ENCODE measurements around the gene NETO2. TPM values are rescaled to one million over a fixed set of nuclear protein-coding genes. Genes with fewer than 3 reads are reported as not detected.

The NETO2 gene
- total and polyA plus RNA-seq, 2 donors (not counting 3 experiments of a cell fraction or from before 2014, with no cell fraction given): 18.4 to 24.8 TPM

- DNase-seq (ENCODE audit: low read depth, low spot score): no peak
- H2AFZ ChIP-seq (ENCODE audit: low read depth, low read length): no peak overlapping the region
- no TSS peak for BruUV-seq (replicated peaks)
- H3K4me3 ChIP-seq (replicated peaks in 1 of 3; ENCODE audit: insufficient read depth in 1 of 3, low read depth in 1 of 3, low read length in 3 of 3): no peak overlapping the region
- no peaks in the 10 kb centered on the region for H3K36me3 ChIP-seq (ENCODE audit: control insufficient read depth in 2 of 2, extremely low read depth in 1 of 2, insufficient read depth in 2 of 2, low read length in 2 of 2)
- no peaks in the 10 kb centered on the region for H3K79me2 ChIP-seq (ENCODE audit: control insufficient read depth, insufficient read depth, low read length)
- no peak overlapping the region for H3K27ac ChIP-seq (ENCODE audit: insufficient read depth, low read depth, low read length)
- H3K27me3 ChIP-seq (ENCODE audit: control insufficient read depth in 2 of 2, insufficient read depth in 2 of 2, low read length in 2 of 2): no peaks in the 10 kb centered on the region
- no peak for FAIRE-seq
- no peaks in the 10 kb centered on the region for H3K4me1 ChIP-seq (ENCODE audit: control insufficient read depth, extremely low read depth, insufficient read depth, low read length)
- no peaks in the 10 kb centered on the region for H3K9me1 ChIP-seq (replicated peaks; ENCODE audit: control insufficient read depth, extremely low read depth, insufficient read depth, low read length)
- CTCF ChIA-PET: no interaction called here
- H3K9ac ChIP-seq (replicated peaks; ENCODE audit: extremely low read depth, insufficient read depth, low read length): no peak overlapping the region
- dilution Hi-C loops (cut with MboI; ENCODE audit: extremely low pct_ligation_motif_present, low sequenced_read_pairs): no loop called here
- no peaks in the 10 kb centered on the region for H3K9me3 ChIP-seq (replicated peaks; ENCODE audit: control insufficient read depth, insufficient read depth, low read length)
- intact Hi-C loops (cut with micrococcal nuclease): no loop called here
- no peak for TF ChIP-seq MYC (IDR thresholded peaks at IDR 0.05; ENCODE audit: low read depth, low read length)
- TF ChIP-seq POLR2A (IDR thresholded peaks at IDR 0.05; ENCODE audit: low read depth, low read length): no peak
- no peak for TF ChIP-seq FOS (IDR thresholded peaks at IDR 0.05; ENCODE audit: borderline replicate concordance, insufficient read depth, low read length)
- no peak for TF ChIP-seq POLR2AphosphoS5 (IDR thresholded peaks at IDR 0.05; ENCODE audit: insufficient read depth, low read depth, low read length)
- no peak for TF ChIP-seq MAX (IDR thresholded peaks at IDR 0.05; ENCODE audit: insufficient read depth, insufficient read length)
- TF ChIP-seq EZH2 (IDR thresholded peaks at IDR 0.05; ENCODE audit: borderline replicate concordance, low read depth, low read length, severe bottlenecking): no peak
- TF ChIP-seq GATA2 (IDR thresholded peaks at IDR 0.05; ENCODE audit: insufficient read depth, insufficient read length, low read depth, low read length): no peak
- no peak for TF ChIP-seq JUN (IDR thresholded peaks at IDR 0.05; ENCODE audit: borderline replicate concordance, insufficient read depth, insufficient read length, low read depth)
- TF ChIP-seq CTCF (IDR thresholded peaks at IDR 0.05; ENCODE audit: extremely low read depth in 1 of 2, insufficient read depth in 1 of 2, low read depth in 1 of 2, low read length in 2 of 2): no peak
- no peak overlapping the region for H3K4me2 ChIP-seq (ENCODE audit: insufficient read depth, low read length)
- no peaks in the 10 kb centered on the region for H4K20me1 ChIP-seq (replicated peaks; ENCODE audit: control insufficient read depth, extremely low read depth, insufficient read depth, low read length)
- POLR2A ChIA-PET: no interaction called here
Observed at GRCh38 chr16:47158992-47159391, 15.2 kb upstream of the NETO2 start.

All from endothelial cell of umbilical vein (primary cell).